Caco-2 (cell line): ENCODE data around the gene DLGAP4. TPM values are rescaled to one million over a fixed set of nuclear protein-coding genes. Genes with fewer than 3 reads are reported as not detected.

Source experiments
- BruUV-seq: library from RNA; stranded (reverse); fragments of 400-500 nt; replicated peaks from 2 replicates; lab custom pipeline; 2021; lab: Mats Ljungman, UMichigan
- CTCF ChIA-PET: fragments of 300-600 bp; sonication (Branson Sonifier 250); formaldehyde crosslinking; loops from one replicate; lab custom pipeline; 2022; ENCODE audit warnings: antibody characterized with exemption; lab: Charles Lee
- POLR2A ChIA-PET: fragments of 300-600 bp; sonication (Branson Sonifier 250); formaldehyde crosslinking; loops from one replicate; lab custom pipeline; 2022; ENCODE audit warnings: antibody characterized with exemption; lab: Charles Lee
- DNase-seq, 2 experiments: peaks; one replicate each; pipeline versions ENCODE4 v3.0.0 to v3.0.0-alpha.2; 2020 to 2022
- H3K27me3 ChIP-seq: replicated peaks from 2 replicates; pipeline ENCODE4 v1.6.0; 2011; ENCODE audit warnings: low read length; ENCODE audit not compliant: control insufficient read depth, insufficient read depth
- H3K36me3 ChIP-seq: 2 replicates; pipeline ENCODE4 v1.5.1; 2011; ENCODE audit warnings: low read length; ENCODE audit not compliant: control insufficient read depth, insufficient read depth
- H3K4me1 ChIP-seq: fragments of 250-450 bp; sonication (Bioruptor Pico); 2 replicates; pipeline ENCODE4 v1.5.1; 2020; ENCODE audit warnings: mild to moderate bottlenecking
- H3K4me3 ChIP-seq: 2 replicates; pipeline ENCODE4 v1.5.1; 2011; ENCODE audit warnings: low read depth, mild to moderate bottlenecking, control low read depth, low read length
- H3K9me3 ChIP-seq: fragments of 250-450 bp; sonication (Bioruptor Pico); 2 replicates; pipeline ENCODE4 v1.5.1; 2020; ENCODE audit warnings: mild to moderate bottlenecking, moderate library complexity
- H3K27ac Mint-ChIP-seq: one replicate; pipeline ENCODE4 v1.8.0; 2022; ENCODE audit warnings: mixed read lengths; ENCODE audit not compliant: unreplicated experiment
- H3K27me3 Mint-ChIP-seq: one replicate; pipeline ENCODE4 v1.8.0; 2022; ENCODE audit warnings: mixed read lengths; ENCODE audit not compliant: insufficient read depth, unreplicated experiment
- H3K36me3 Mint-ChIP-seq: one replicate; pipeline ENCODE4 v1.8.0; 2022; ENCODE audit warnings: mild to moderate bottlenecking, mixed read lengths; ENCODE audit not compliant: insufficient read depth, unreplicated experiment
- H3K4me1 Mint-ChIP-seq: one replicate; pipeline ENCODE4 v1.8.0; 2022; ENCODE audit warnings: low read depth, mixed read lengths; ENCODE audit not compliant: unreplicated experiment
- H3K4me3 Mint-ChIP-seq: one replicate; pipeline ENCODE4 v1.8.0; 2022; ENCODE audit warnings: mild to moderate bottlenecking, moderate library complexity, mixed read lengths; ENCODE audit not compliant: unreplicated experiment
- H3K9me3 Mint-ChIP-seq: one replicate; pipeline ENCODE4 v1.8.0; 2022; ENCODE audit warnings: mixed read lengths; ENCODE audit not compliant: unreplicated experiment
- CTCF ChIP-seq, 2 experiments: fragments of 200-600 bp in 1 of 2; IDR thresholded peaks; 1 replicate in 1 of 2; 2 replicates in 1 of 2; pipeline versions ENCODE4 v1.5.1 to v1.8.0; 2011 to 2022; ENCODE audit warnings: antibody characterized with exemption in 1 of 2, control low read depth in 1 of 2, inconsistent platforms in 1 of 2, low read depth in 1 of 2, low read length in 1 of 2, mild to moderate bottlenecking in 1 of 2, moderate library complexity in 1 of 2; ENCODE audit not compliant: insufficient read depth in 1 of 2, severe bottlenecking in 1 of 2, unreplicated experiment in 1 of 2
- intact Hi-C: fragments of 100-400 bp; cut with micrococcal nuclease; formaldehyde crosslinking; loops from one replicate; pipeline ENCODE4 v1.10.0; 2022; ENCODE audit not compliant: unreplicated experiment
- total RNA-seq: library from RNA; stranded (reverse); gene quantifications from 2 replicates; pipeline ENCODE4 v1.2.3, GENCODE V29; 2022

DLGAP4 gene
- total RNA-seq, 1 experiment from 2014 or later: 122 TPM

- Mint-ChIP-seq H3K36me3 (peaks cover 46% of the 10 kb centered on the region), H3K27ac (no peak overlapping the region), H3K27me3 (no peaks in the 10 kb centered on the region), H3K9me3 (no peaks in the 10 kb centered on the region), H3K4me3 (no peak overlapping the region), H3K4me1 (no peaks in the 10 kb centered on the region)
- no TSS peak for BruUV-seq
- DNase-seq: no peak
- intact Hi-C loops: no loop called here
- POLR2A ChIA-PET: no interaction called here
- Histone ChIP-seq H3K36me3 (peaks cover 5% of the 10 kb centered on the region), H3K4me1 (no peaks in the 10 kb centered on the region; the same call in 1 of the 2 replicates), H3K4me3 (no peak overlapping the region), H3K9me3 (no peaks in the 10 kb centered on the region), H3K27me3 (no peaks in the 10 kb centered on the region)
- CTCF ChIA-PET: no interaction called here
- TF ChIP-seq CTCF (IDR thresholded peaks at IDR 0.05; ENCODE audit: insufficient read depth in 1 of 2, low read depth in 1 of 2, low read length in 1 of 2, severe bottlenecking in 1 of 2, unreplicated experiment in 1 of 2): no peak
These were observed 187.6 kb downstream of the DLGAP4 start for GRCh38 chr20:36493801-36494114.

- Mint-ChIP-seq H3K4me3 (no peak overlapping the region), H3K9me3 (no peaks in the 10 kb centered on the region), H3K27me3 (no peaks in the 10 kb centered on the region), H3K4me1 (no peaks in the 10 kb centered on the region), H3K27ac (no peak overlapping the region), H3K36me3 (peaks cover 40% of the 10 kb centered on the region)
- H3K4me3 ChIP-seq: no peak overlapping the region
- no TSS peak for BruUV-seq
- intact Hi-C loops: no loop called here
- ChIA-PET POLR2A (no interaction called here), CTCF (no interaction called here)
- no peaks in the 10 kb centered on the region for H3K9me3 ChIP-seq
- no peak for TF ChIP-seq CTCF (IDR thresholded peaks at IDR 0.05; ENCODE audit: insufficient read depth in 1 of 2, low read depth in 1 of 2, low read length in 1 of 2, severe bottlenecking in 1 of 2, unreplicated experiment in 1 of 2)
- no peaks in the 10 kb centered on the region for H3K27me3 ChIP-seq
- no peak for DNase-seq
- H3K36me3 ChIP-seq: peaks cover 10% of the 10 kb centered on the region
- H3K4me1 ChIP-seq: no peaks in the 10 kb centered on the region; the same call in 1 of the 2 replicates
These were observed 190.8 kb downstream of the DLGAP4 start for GRCh38 chr20:36496707-36497669.

DNA sequence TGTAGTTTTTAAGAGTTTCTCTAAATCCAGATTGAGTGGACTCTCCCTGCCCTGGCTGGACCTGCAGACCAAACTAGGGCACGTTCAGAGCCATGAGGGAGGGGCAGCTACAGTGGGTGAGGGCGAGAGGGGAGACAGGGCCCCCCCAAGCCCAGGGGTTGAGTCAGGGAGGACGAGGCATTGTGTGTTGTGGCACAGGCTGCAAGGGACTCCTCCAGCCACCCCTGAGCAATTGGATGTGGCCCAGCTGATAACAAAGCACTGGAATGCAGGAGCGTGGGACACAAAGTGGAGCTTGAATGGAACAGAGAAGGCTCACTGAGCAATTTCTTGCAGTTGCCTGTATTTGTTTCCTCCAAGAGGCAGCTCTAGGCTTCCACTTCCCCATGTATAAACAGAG lies 191.7 kb downstream of the DLGAP4 start:
- BruUV-seq: no TSS peak
- ChIA-PET CTCF (no interaction called here), POLR2A (no interaction called here)
- H3K4me3 Mint-ChIP-seq: no peak overlapping the region
- Histone ChIP-seq H3K4me3 (no peak overlapping the region), H3K36me3 (peaks cover 10% of the 10 kb centered on the region), H3K9me3 (no peaks in the 10 kb centered on the region), H3K27me3 (no peaks in the 10 kb centered on the region), H3K4me1 (no peaks in the 10 kb centered on the region; the same call in 1 of the 2 replicates)
- H3K4me1 Mint-ChIP-seq: no peaks in the 10 kb centered on the region
- peaks cover 40% of the 10 kb centered on the region for H3K36me3 Mint-ChIP-seq
- intact Hi-C loops: no loop called here
- DNase-seq: no peak
- H3K27ac Mint-ChIP-seq: no peak overlapping the region
- H3K9me3 Mint-ChIP-seq: no peaks in the 10 kb centered on the region
- H3K27me3 Mint-ChIP-seq: no peaks in the 10 kb centered on the region
- no peak for TF ChIP-seq CTCF (IDR thresholded peaks at IDR 0.05; ENCODE audit: insufficient read depth in 1 of 2, low read depth in 1 of 2, low read length in 1 of 2, severe bottlenecking in 1 of 2, unreplicated experiment in 1 of 2)
